ENCODE results near the gene FDXR. TPM values are rescaled to one million over a fixed set of nuclear protein-coding genes. Genes with fewer than 3 reads are reported as not detected.
A peak's percentile ranks its signal among the peaks of the same experiment; 100 is the strongest.

FDXR gene
- total RNA-seq, 6 experiments from 2014 or later: 7.7 to 18.7 (median 8.6) TPM

- no peaks in the 10 kb centered on the region for H3K36me3 ChIP-seq
- H3K27me3 ChIP-seq: peaks cover 4 to 17% of the 10 kb centered on the region in 2 donors
- ATAC-seq (no peak), DNase-seq (no peak)
- H3K27ac ChIP-seq: no peak overlapping the region
- TF ChIP-seq CTCF (IDR thresholded peaks at IDR 0.05) (no peak), POLR2A (IDR thresholded peaks at IDR 0.05) (no peak)
- 2% methylated on average over 17 of the region's 44 CpGs for WGBS (ENCODE audit: insufficient coverage, low coverage, low lambda C conversion rate, missing lambda C conversion rate)
- H3K9me3 ChIP-seq: no peaks in the 10 kb centered on the region
- H3K4me3 ChIP-seq: no peak overlapping the region
- intact Hi-C loops (cut with DNase I): loop anchor here (5.0 to 10.0 kb wide), 3 partner anchors 73 to 206 kb away; partner anchors contain the start of gene NHERF1 (in 1 of the 2)
- H3K4me1 ChIP-seq: peaks cover 0 to 7% (median 2%) of the 10 kb centered on the region in 4 donors
Measured at GRCh38 chr17:74860229-74860871, 12.4 kb downstream of the FDXR start.

GRCh38 chr17:74859459-74860228, 13.2 kb downstream of the FDXR start, which contains the start of gene GRIN2C:
TSS of gene GRIN2C (minus strand) at chr17:74859885. CDS start at chr17:74855092, 4,793 bp downstream.
- H3K4me3 ChIP-seq: no peak within 1 kb of the TSS
- peaks cover 4 to 17% of the 10 kb centered on the region in 2 donors for H3K27me3 ChIP-seq
- H3K27ac ChIP-seq: no peak within 1 kb of the TSS
- no peaks in the 10 kb centered on the region for H3K36me3 ChIP-seq
- TF ChIP-seq POLR2A (IDR thresholded peaks at IDR 0.05) (no peak), CTCF (IDR thresholded peaks at IDR 0.05) (peak; percentile 12 to 43 (median 18))
- H3K9me3 ChIP-seq: no peaks in the 10 kb centered on the region
- peaks cover 0 to 7% (median 2%) of the 10 kb centered on the region in 4 donors for H3K4me1 ChIP-seq
- intact Hi-C loops (cut with DNase I): loop anchor here (5.0 to 10.0 kb wide), 3 partner anchors 72 to 205 kb away; partner anchors contain the start of gene NHERF1 (in 1 of the 2)
- ATAC-seq (no peak), DNase-seq (no peak)
- WGBS (ENCODE audit: insufficient coverage, low coverage, low lambda C conversion rate, missing lambda C conversion rate): under 1% methylated on average over 21 of the region's 72 CpGs

- intact Hi-C loops (cut with DNase I): no loop called here
- no peak for TF ChIP-seq POLR2A (IDR thresholded peaks at IDR 0.05)
- TF ChIP-seq CTCF (IDR thresholded peaks at IDR 0.05): no peak
- Histone ChIP-seq H3K9me3 (no peaks in the 10 kb centered on the region), H3K27me3 (peaks cover 9 to 17% of the 10 kb centered on the region in 2 donors), H3K4me1 (peaks cover 0 to 7% (median 2%) of the 10 kb centered on the region in 4 donors), H3K27ac (no peak overlapping the region), H3K36me3 (no peaks in the 10 kb centered on the region), H3K4me3 (no peak overlapping the region)
- DNase-seq (no peak), ATAC-seq (no peak)
- 47% methylated on average over 4 of the region's 12 CpGs for WGBS (ENCODE audit: insufficient coverage, low coverage, low lambda C conversion rate, missing lambda C conversion rate)
Measured at GRCh38 chr17:74858672-74859458, 13.9 kb downstream of the FDXR start.

GRCh38 chr17:74857191-74857590, 15.6 kb downstream of the FDXR start:
- intact Hi-C loops (cut with DNase I): no loop called here
- H3K36me3 ChIP-seq: no peaks in the 10 kb centered on the region
- no peak overlapping the region for H3K27ac ChIP-seq
- H3K4me3 ChIP-seq: no peak overlapping the region
- no peak for DNase-seq
- TF ChIP-seq POLR2A (IDR thresholded peaks at IDR 0.05) (no peak), CTCF (IDR thresholded peaks at IDR 0.05) (no peak)
- WGBS (ENCODE audit: insufficient coverage, low coverage, low lambda C conversion rate, missing lambda C conversion rate): 61% methylated on average over 4 of the region's 4 CpGs
- H3K27me3 ChIP-seq: peaks cover 11 to 17% of the 10 kb centered on the region in 2 donors
- ATAC-seq: no peak
- H3K4me1 ChIP-seq: peaks cover 0 to 7% (median 2%) of the 10 kb centered on the region in 4 donors
- no peaks in the 10 kb centered on the region for H3K9me3 ChIP-seq

All from right lobe of liver (tissue), 6 donors.